AG04449 (cell line): Measurements from ENCODE around the gene CIPC.
A peak's percentile ranks its signal among the peaks of the same experiment; 100 is the strongest.

Experiments
- CTCF ChIA-PET: fragments of 350-600 bp; formaldehyde crosslinking; extraction: SDS; loops from one replicate; lab custom pipeline; 2021; ENCODE audit warnings: antibody characterized with exemption; lab: Yijun Ruan, JAX
- POLR2A ChIA-PET: fragments of 400-600, 350-600 bp; formaldehyde crosslinking; extraction: SDS; loops from one replicate; lab custom pipeline; 2020; ENCODE audit warnings: antibody characterized with exemption, inconsistent platforms; lab: Yijun Ruan, JAX
- DNase-seq: peaks from one replicate; pipeline ENCODE4 v3.0.0-alpha.2; 2010; ENCODE audit warnings: low read depth, low spot score
- H3K4me3 ChIP-seq: 2 replicates; pipeline ENCODE4 v1.5.1; 2011; ENCODE audit warnings: low read depth, mild to moderate bottlenecking, control low read depth, low read length
- CTCF ChIP-seq: IDR thresholded peaks from one replicate; pipeline ENCODE4 v1.5.1; 2011; ENCODE audit warnings: mild to moderate bottlenecking, moderate library complexity, low read length, control low read depth, inconsistent platforms; ENCODE audit not compliant: insufficient read depth; ENCODE audit errors: missing control alignments

Gene CIPC

GRCh38 chr14:77067632-77068516, 30.2 kb upstream of the CIPC start:
- no peak for DNase-seq
- ChIA-PET CTCF (interaction anchor here (0.7 to 30.5 kb wide), 15 partner anchors 8 to 355 kb away, joined by 3 to 1142 read pairs (median 60); partner anchors contain the start of gene CIPC), POLR2A (no interaction called here)
- peak; percentile 97 for TF ChIP-seq CTCF
- no peak overlapping the region for H3K4me3 ChIP-seq

- CTCF ChIA-PET, result interaction anchor here (0.7 to 30.5 kb wide), 19 partner anchors 9 to 356 kb away, joined by 3 to 1142 read pairs (median 19); partner anchors contain the start of gene CIPC
- DNase-seq, result no peak
- no peak for TF ChIP-seq CTCF
- H3K4me3 ChIP-seq, result no peak overlapping the region
- POLR2A ChIA-PET, result no interaction called here
Observed at GRCh38 chr14:77068517-77069200, 29.4 kb upstream of the CIPC start.

- POLR2A ChIA-PET, result interaction anchor here (1.1 to 1.6 kb wide), 2 partner anchors 43 to 193 kb away, joined by 4 to 5 read pairs; no protein-coding TSS in a partner anchor
- no peak for TF ChIP-seq CTCF
- CTCF ChIA-PET, result interaction anchor here (0.8 to 30.5 kb wide), 32 partner anchors 10 to 356 kb away, joined by 3 to 1142 read pairs (median 6); partner anchors contain the start of gene CIPC
- H3K4me3 ChIP-seq, result no peak overlapping the region
- no peak for DNase-seq
Observed at GRCh38 chr14:77069551-77069950, 28.5 kb upstream of the CIPC start.

- no peak overlapping the region for H3K4me3 ChIP-seq
- ChIA-PET POLR2A (no interaction called here), CTCF (interaction anchor here (0.8 to 30.5 kb wide), 15 partner anchors 9 to 215 kb away, joined by 3 to 1142 read pairs (median 60); partner anchors contain the start of gene CIPC)
- DNase-seq, result no peak
- TF ChIP-seq CTCF, result no peak
Observed at GRCh38 chr14:77071938-77072388, 26.1 kb upstream of the CIPC start.

- no peak for DNase-seq
- no peak overlapping the region for H3K4me3 ChIP-seq
- ChIA-PET POLR2A (no interaction called here), CTCF (interaction anchor here (1.1 to 30.5 kb wide), 4 partner anchors 11 to 204 kb away, joined by 3 to 1142 read pairs (median 764); partner anchors contain the start of gene CIPC)
- TF ChIP-seq CTCF, result no peak
Observed at GRCh38 chr14:77074969-77075368, 23.1 kb upstream of the CIPC start.
